ENCODE measurements around the gene CACNA2D3. TPM values are rescaled to one million over a fixed set of nuclear protein-coding genes. Genes with fewer than 3 reads are reported as not detected.

Gene CACNA2D3
- total and polyA plus RNA-seq, 9 donors = 1.4 to 3.1 (median 2.3) TPM

DNA sequence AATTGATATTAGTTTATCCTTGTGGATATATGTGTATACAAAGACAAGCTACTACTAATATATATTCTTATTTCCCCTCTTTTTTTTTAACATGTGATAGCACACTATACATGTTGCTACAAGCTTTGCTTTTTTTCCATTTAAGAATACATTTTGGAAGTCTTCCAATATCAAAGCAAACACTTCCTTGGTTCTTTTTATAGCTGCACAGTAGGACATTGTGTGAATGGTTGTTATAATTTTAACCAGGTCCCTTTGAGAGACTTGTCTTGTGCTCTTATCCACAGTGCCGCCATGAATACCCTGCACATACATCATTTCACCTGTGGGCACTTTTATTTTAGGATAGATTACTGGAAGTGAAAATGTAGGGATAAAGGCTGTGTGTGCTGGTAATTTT, 88.7 kb downstream of the CACNA2D3 start:
- WGBS (ENCODE audit: insufficient coverage) = no CpG with 5 or more reads among the region's 1 CpG
- Histone ChIP-seq H3K36me3 (ENCODE audit: control insufficient read depth, insufficient read depth, low read length) (no peaks in the 10 kb centered on the region), H3K4me1 (ENCODE audit: control insufficient read depth, insufficient read depth, low read length) (no peaks in the 10 kb centered on the region), H3K27ac (ENCODE audit: low read length) (no peak overlapping the region), H3K4me3 (ENCODE audit: low read length) (no peak overlapping the region), H3K27me3 (ENCODE audit: control insufficient read depth, insufficient read depth, low read length) (peaks cover 2% of the 10 kb centered on the region), H3K9me3 (replicated peaks; ENCODE audit: control insufficient read depth, low read depth, low read length) (peaks cover 2% of the 10 kb centered on the region)
- peak; percentile 15 for DNase-seq

DNA sequence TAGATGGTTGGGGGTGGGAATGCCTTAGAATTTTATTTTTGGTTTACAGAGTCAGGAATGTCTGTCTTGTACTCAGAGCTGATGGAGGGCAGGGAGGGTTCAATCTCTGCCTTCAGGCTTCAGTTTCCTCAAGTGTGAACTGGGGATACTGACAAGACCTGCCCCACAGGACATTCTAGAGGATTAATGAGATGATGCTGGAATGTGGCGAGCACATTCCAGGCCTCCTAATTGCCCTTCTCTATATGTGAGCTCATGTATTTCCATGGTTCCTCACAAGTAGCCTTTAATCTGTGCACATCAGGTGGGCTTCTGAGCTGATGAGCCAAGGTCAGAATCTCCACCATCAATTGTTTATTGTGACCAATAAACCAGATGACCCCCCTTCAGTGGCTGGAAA, 90.4 kb downstream of the CACNA2D3 start:
- DNase-seq = no peak
- H3K27ac ChIP-seq (ENCODE audit: low read length) = no peak overlapping the region
- no peak overlapping the region for H3K4me3 ChIP-seq (ENCODE audit: low read length)
- no peaks in the 10 kb centered on the region for H3K36me3 ChIP-seq (ENCODE audit: control insufficient read depth, insufficient read depth, low read length)
- no CpG with 5 or more reads among the region's 1 CpG for WGBS (ENCODE audit: insufficient coverage)
- peaks cover 2% of the 10 kb centered on the region for H3K27me3 ChIP-seq (ENCODE audit: control insufficient read depth, insufficient read depth, low read length)
- no peaks in the 10 kb centered on the region for H3K4me1 ChIP-seq (ENCODE audit: control insufficient read depth, insufficient read depth, low read length)
- H3K9me3 ChIP-seq (replicated peaks; ENCODE audit: control insufficient read depth, low read depth, low read length) = peaks cover 2% of the 10 kb centered on the region

DNA sequence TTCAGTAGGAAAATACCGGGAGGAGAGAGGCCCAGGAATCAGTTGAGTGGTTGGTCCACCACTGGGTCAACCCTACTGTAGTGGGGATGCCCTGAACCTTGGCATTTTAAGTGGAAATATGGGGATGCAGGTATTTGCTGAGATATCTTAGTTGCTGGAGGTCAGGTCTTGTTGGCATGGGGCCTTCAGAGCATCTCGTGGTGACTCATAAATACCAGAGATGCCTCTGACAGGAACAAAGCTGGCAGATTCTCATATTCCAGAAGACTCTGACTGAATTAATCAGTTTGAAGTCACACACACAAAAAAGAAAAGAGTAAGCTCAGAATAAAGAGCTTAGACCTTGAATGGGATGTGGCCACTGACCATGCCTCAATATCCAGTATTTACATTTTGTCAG, 91.6 kb downstream of the CACNA2D3 start:
- Histone ChIP-seq H3K27ac (ENCODE audit: low read length) (no peak overlapping the region), H3K4me3 (ENCODE audit: low read length) (no peak overlapping the region), H3K9me3 (replicated peaks; ENCODE audit: control insufficient read depth, low read depth, low read length) (peaks cover 2% of the 10 kb centered on the region), H3K27me3 (ENCODE audit: control insufficient read depth, insufficient read depth, low read length) (peaks cover 4% of the 10 kb centered on the region), H3K4me1 (ENCODE audit: control insufficient read depth, insufficient read depth, low read length) (no peaks in the 10 kb centered on the region), H3K36me3 (ENCODE audit: control insufficient read depth, insufficient read depth, low read length) (no peaks in the 10 kb centered on the region)
- 100% methylated on average over 1 of the region's 2 CpGs for WGBS (ENCODE audit: insufficient coverage)
- DNase-seq = no peak

DNA sequence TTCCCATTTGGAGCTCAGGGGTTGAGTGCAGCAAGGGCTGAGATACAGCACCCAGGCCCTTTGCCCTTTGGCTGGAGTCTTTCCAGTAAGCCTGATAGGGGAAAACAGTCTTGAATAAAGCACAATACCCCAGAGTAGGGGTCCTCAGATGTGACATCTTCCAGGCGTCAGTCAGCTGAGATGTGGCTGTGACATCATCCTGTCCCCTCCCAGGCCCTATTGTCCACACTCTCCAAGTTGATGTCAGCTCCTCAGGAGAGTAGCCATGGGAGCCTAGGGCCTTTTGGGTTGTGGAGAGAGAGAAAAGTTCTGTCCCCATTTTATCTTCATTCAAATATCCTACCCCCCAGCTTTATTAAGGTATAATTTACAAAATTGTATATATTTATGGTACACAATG, 92.5 kb downstream of the CACNA2D3 start:
- no peaks in the 10 kb centered on the region for H3K36me3 ChIP-seq (ENCODE audit: control insufficient read depth, insufficient read depth, low read length)
- no peaks in the 10 kb centered on the region for H3K4me1 ChIP-seq (ENCODE audit: control insufficient read depth, insufficient read depth, low read length)
- peaks cover 2% of the 10 kb centered on the region for H3K9me3 ChIP-seq (replicated peaks; ENCODE audit: control insufficient read depth, low read depth, low read length)
- peaks cover 4% of the 10 kb centered on the region for H3K27me3 ChIP-seq (ENCODE audit: control insufficient read depth, insufficient read depth, low read length)
- H3K4me3 ChIP-seq (ENCODE audit: low read length) = no peak overlapping the region
- WGBS (ENCODE audit: insufficient coverage) = no CpG with 5 or more reads among the region's 1 CpG
- no peak overlapping the region for H3K27ac ChIP-seq (ENCODE audit: low read length)
- DNase-seq = no peak

DNA sequence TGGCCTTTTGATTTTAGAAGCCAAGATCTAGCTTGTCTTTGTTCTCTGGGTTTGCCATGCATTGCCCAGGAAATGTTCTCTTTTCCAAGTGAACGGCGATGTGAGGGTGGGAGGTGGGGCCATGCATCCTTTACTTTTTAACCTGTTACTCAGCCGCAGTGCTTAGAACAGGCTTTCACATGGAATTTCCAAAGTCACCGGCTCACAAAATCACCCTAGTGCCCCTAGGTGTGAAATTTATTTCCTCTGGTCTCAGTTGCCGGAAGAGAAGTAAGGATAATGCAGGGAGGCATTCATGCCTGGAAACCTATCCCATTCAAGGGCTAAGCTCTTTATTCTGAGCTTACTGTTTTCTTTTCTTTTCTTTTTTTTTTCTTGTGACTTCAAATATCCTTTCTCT, 93.2 kb downstream of the CACNA2D3 start:
- no peaks in the 10 kb centered on the region for H3K4me1 ChIP-seq (ENCODE audit: control insufficient read depth, insufficient read depth, low read length)
- DNase-seq = no peak
- no peaks in the 10 kb centered on the region for H3K36me3 ChIP-seq (ENCODE audit: control insufficient read depth, insufficient read depth, low read length)
- no peak overlapping the region for H3K27ac ChIP-seq (ENCODE audit: low read length)
- H3K9me3 ChIP-seq (replicated peaks; ENCODE audit: control insufficient read depth, low read depth, low read length) = peaks cover 2% of the 10 kb centered on the region
- WGBS (ENCODE audit: insufficient coverage) = no CpG with 5 or more reads among the region's 5 CpGs
- H3K27me3 ChIP-seq (ENCODE audit: control insufficient read depth, insufficient read depth, low read length) = peaks cover 4% of the 10 kb centered on the region
- H3K4me3 ChIP-seq (ENCODE audit: low read length) = no peak overlapping the region

DNA sequence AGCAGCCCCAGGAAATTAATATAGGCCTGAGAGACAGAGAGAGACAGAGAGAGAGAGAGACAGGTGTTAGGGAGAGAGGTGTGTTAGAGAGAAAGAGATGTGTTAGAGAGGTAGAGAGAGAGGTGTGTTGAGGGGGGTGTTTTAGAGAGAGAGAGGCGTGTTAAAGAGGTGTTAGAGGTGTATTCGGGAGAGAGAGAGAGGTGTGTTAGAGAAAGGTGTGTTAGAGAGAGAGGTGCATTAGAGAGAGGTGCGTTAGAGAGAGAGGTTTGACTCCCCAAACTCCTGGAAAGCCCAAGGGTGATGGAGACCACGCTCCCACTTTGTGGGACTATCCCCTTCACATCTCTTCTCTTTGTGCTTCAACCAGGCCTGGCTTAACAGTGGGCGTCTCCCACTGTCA, 95.5 kb downstream of the CACNA2D3 start:
- no peak overlapping the region for H3K27ac ChIP-seq (ENCODE audit: low read length)
- no peaks in the 10 kb centered on the region for H3K4me1 ChIP-seq (ENCODE audit: control insufficient read depth, insufficient read depth, low read length)
- H3K36me3 ChIP-seq (ENCODE audit: control insufficient read depth, insufficient read depth, low read length) = no peaks in the 10 kb centered on the region
- 78% methylated on average over 3 of the region's 5 CpGs for WGBS (ENCODE audit: insufficient coverage)
- H3K4me3 ChIP-seq (ENCODE audit: low read length) = no peak overlapping the region
- H3K27me3 ChIP-seq (ENCODE audit: control insufficient read depth, insufficient read depth, low read length) = peaks cover 2% of the 10 kb centered on the region
- no peaks in the 10 kb centered on the region for H3K9me3 ChIP-seq (replicated peaks; ENCODE audit: control insufficient read depth, low read depth, low read length)
- no peak for DNase-seq

DNA sequence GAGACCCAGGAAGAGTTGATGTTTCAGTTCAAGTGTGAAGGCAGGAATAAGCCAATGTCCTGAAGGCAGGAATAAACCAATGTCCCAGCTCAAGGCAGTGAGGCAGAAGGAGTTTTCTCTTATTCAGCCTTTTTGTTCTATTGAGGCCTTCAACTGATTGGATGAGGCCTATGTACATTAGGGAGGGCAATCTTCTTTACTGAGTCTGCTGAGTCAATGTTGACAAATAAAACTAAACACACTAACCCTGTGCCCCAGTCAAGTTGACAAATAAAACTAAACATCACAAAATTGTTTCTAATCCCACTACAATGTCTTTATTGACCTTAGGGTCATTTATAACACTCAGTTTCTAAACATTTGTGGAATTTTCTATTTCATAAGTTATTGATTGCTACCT, 100.0 kb downstream of the CACNA2D3 start:
- no peak for DNase-seq
- H3K27ac ChIP-seq (ENCODE audit: low read length) = no peak overlapping the region
- H3K9me3 ChIP-seq (replicated peaks; ENCODE audit: control insufficient read depth, low read depth, low read length) = no peaks in the 10 kb centered on the region
- H3K27me3 ChIP-seq (ENCODE audit: control insufficient read depth, insufficient read depth, low read length) = peaks cover 2% of the 10 kb centered on the region
- H3K4me3 ChIP-seq (ENCODE audit: low read length) = no peak overlapping the region
- no peaks in the 10 kb centered on the region for H3K36me3 ChIP-seq (ENCODE audit: control insufficient read depth, insufficient read depth, low read length)
- H3K4me1 ChIP-seq (ENCODE audit: control insufficient read depth, insufficient read depth, low read length) = no peaks in the 10 kb centered on the region

DNA sequence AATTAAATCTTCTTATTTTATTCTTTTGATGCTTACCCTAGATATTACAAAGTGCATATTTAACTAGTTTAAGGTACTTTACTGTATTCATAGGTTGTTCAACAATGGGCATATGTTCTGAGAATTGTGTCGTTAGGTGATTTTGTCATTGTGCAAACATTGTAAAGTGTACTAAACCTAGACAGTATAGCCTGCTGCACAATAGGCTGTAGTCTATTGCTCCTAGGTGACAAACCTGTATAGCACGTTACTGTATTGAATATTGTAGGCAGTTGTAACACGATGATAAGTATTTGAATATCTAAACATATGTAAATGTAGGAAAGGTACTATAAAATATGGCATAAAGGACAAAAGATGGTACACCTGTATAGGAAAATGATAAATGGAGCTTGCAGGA, 100.7 kb downstream of the CACNA2D3 start:
- Histone ChIP-seq H3K9me3 (replicated peaks; ENCODE audit: control insufficient read depth, low read depth, low read length) (no peaks in the 10 kb centered on the region), H3K36me3 (ENCODE audit: control insufficient read depth, insufficient read depth, low read length) (no peaks in the 10 kb centered on the region), H3K27me3 (ENCODE audit: control insufficient read depth, insufficient read depth, low read length) (peaks cover under 1% of the 10 kb centered on the region), H3K27ac (ENCODE audit: low read length) (no peak overlapping the region), H3K4me3 (ENCODE audit: low read length) (no peak overlapping the region), H3K4me1 (ENCODE audit: control insufficient read depth, insufficient read depth, low read length) (no peaks in the 10 kb centered on the region)
- no CpG with 5 or more reads among the region's 3 CpGs for WGBS (ENCODE audit: insufficient coverage)
- DNase-seq = no peak

DNA sequence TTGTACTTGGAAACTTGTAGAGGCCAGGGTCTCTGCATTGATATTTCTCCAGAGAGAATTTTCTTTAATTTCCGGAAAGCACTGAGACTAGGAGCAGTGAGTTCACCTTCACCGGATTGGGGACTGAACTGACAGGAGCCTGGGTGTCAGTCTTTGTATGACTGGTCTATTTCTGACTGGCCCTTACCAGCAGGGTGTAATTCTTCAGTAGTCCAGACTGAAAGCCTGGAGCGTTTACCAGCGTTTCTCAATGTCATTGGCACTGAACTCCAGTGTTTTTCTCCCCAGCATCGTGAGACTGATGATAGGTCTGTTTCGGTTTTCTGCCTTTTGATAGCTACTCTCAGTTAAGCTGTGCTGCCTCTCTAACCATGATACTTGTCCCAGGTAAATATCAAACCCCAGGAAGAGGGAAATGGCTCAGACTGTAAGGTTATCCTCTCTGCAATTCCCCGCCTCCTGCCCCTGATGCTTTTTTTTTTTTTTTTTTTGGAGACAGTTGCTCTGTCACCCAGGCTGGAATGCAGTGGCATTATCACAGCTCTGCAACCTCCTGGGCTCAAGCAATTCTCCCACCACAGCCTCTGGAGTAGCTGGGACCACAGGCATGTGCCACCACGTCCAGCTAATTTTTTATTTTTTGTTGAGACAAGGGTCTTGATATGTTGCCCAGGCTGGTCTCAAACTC, 103.6 kb downstream of the CACNA2D3 start:
- H3K4me3 ChIP-seq (ENCODE audit: low read length) = no peak overlapping the region
- H3K36me3 ChIP-seq (ENCODE audit: control insufficient read depth, insufficient read depth, low read length) = no peaks in the 10 kb centered on the region
- peaks cover 2% of the 10 kb centered on the region for H3K4me1 ChIP-seq (ENCODE audit: control insufficient read depth, insufficient read depth, low read length)
- H3K27me3 ChIP-seq (ENCODE audit: control insufficient read depth, insufficient read depth, low read length) = no peaks in the 10 kb centered on the region
- H3K27ac ChIP-seq (ENCODE audit: low read length) = no peak overlapping the region
- no peak for DNase-seq
- H3K9me3 ChIP-seq (replicated peaks; ENCODE audit: control insufficient read depth, low read depth, low read length) = no peaks in the 10 kb centered on the region
- 71% methylated on average over 6 of the region's 8 CpGs for WGBS (ENCODE audit: insufficient coverage)

DNA sequence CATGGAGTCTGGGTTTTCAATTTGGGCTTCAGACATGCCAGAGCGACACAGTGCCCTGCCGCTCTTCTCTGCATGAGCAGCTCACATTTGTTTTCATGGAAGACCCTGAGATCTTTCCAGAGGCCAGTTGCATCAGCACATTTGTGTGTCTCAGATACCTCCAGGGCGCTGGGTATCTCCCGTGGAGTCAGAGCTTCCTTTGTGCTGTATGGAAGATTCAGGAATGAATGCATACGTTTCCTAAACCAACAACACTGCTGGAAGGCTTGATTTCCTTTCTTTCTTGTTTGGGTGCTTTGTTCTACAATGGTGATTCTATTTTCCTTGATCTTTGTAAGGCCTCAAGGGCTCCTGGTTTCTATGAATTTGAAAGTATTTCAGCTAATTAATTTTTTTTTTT, 106.5 kb downstream of the CACNA2D3 start:
- DNase-seq = no peak
- 95% methylated on average over 4 of the region's 5 CpGs for WGBS (ENCODE audit: insufficient coverage)
- H3K27me3 ChIP-seq (ENCODE audit: control insufficient read depth, insufficient read depth, low read length) = no peaks in the 10 kb centered on the region
- no peak overlapping the region for H3K27ac ChIP-seq (ENCODE audit: low read length)
- no peaks in the 10 kb centered on the region for H3K9me3 ChIP-seq (replicated peaks; ENCODE audit: control insufficient read depth, low read depth, low read length)
- no peak overlapping the region for H3K4me3 ChIP-seq (ENCODE audit: low read length)
- H3K36me3 ChIP-seq (ENCODE audit: control insufficient read depth, insufficient read depth, low read length) = no peaks in the 10 kb centered on the region
- peaks cover 10% of the 10 kb centered on the region for H3K4me1 ChIP-seq (ENCODE audit: control insufficient read depth, insufficient read depth, low read length)

DNA sequence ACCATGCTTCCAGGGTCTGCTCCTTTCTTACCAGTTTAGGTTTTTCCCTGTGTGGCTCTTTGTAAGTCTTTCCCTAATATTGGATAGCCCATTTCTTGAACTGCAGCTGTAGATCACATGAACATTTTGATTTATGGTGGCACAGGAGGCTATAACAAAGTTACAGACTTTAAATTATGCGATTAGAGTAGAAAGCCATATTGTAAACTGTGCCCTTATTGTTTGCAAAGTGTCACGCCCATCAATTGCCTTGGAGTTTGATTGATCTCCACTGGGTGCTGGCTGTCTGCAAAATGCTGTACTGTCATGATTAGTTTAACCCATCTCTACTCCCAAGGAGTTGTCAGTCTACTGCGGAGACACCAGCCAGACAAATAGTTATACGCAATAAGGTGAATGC, 110.3 kb downstream of the CACNA2D3 start:
- H3K36me3 ChIP-seq (ENCODE audit: control insufficient read depth, insufficient read depth, low read length) = no peaks in the 10 kb centered on the region
- no peak overlapping the region for H3K4me3 ChIP-seq (ENCODE audit: low read length)
- WGBS (ENCODE audit: insufficient coverage) = 82% methylated on average over 3 of the region's 4 CpGs
- H3K9me3 ChIP-seq (replicated peaks; ENCODE audit: control insufficient read depth, low read depth, low read length) = no peaks in the 10 kb centered on the region
- no peaks in the 10 kb centered on the region for H3K27me3 ChIP-seq (ENCODE audit: control insufficient read depth, insufficient read depth, low read length)
- no peak overlapping the region for H3K27ac ChIP-seq (ENCODE audit: low read length)
- DNase-seq = no peak
- H3K4me1 ChIP-seq (ENCODE audit: control insufficient read depth, insufficient read depth, low read length) = peaks cover 10% of the 10 kb centered on the region

All from muscle of leg (tissue), 11 donors.